HT1080 (cell line): ENCODE measurements around the gene RUVBL1. TPM values are rescaled to one million over a fixed set of nuclear protein-coding genes. Genes with fewer than 3 reads are reported as not detected.

Source experiments
- DNase-seq: peaks from one replicate; pipeline ENCODE4 v3.0.0-alpha.2; 2015; ENCODE audit warnings: low read depth
- total RNA-seq: library from RNA; depleted of rRNA; stranded (reverse); fragments of >200 nt; shearing (Covaris generic); gene quantifications from 2 replicates; pipeline ENCODE4 v1.2.3, GENCODE V29; 2014

The RUVBL1 gene
- total RNA-seq, 1 experiment from 2014 or later, result 282 TPM

GRCh38 chr3:128143496-128143895 lies 19.9 kb upstream of the RUVBL1 start:
- no peak for DNase-seq

DNA sequence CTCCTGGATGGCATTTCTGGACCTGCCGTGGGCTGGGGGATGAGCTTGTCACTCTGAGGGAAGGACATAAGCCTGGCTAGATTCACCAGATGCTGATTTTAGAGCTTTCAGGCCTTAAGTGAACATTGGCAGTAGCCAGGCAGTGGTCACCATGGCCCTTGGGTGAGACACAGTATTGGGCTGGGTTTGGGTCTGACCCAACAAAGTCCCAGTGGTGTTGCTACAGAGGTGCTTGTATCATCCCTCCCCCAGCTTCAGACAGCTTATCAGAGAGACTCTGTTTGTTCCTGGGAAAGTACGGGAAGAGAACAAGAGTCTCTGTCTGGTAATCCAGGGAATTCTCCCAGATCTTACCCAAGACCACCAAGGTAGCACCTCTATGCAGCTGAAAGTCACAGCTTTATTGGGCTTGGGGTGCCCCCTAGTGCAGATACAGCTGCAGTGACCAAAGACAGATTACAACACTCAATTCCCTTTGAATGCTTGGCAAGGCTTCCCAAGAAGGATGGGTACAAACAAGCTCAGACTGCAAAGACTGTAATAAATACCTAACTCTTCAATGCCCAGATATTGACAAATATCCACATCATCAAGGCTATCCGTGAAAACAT lies 9.8 kb upstream of the RUVBL1 start:
- peak; percentile 54 for DNase-seq

DNA sequence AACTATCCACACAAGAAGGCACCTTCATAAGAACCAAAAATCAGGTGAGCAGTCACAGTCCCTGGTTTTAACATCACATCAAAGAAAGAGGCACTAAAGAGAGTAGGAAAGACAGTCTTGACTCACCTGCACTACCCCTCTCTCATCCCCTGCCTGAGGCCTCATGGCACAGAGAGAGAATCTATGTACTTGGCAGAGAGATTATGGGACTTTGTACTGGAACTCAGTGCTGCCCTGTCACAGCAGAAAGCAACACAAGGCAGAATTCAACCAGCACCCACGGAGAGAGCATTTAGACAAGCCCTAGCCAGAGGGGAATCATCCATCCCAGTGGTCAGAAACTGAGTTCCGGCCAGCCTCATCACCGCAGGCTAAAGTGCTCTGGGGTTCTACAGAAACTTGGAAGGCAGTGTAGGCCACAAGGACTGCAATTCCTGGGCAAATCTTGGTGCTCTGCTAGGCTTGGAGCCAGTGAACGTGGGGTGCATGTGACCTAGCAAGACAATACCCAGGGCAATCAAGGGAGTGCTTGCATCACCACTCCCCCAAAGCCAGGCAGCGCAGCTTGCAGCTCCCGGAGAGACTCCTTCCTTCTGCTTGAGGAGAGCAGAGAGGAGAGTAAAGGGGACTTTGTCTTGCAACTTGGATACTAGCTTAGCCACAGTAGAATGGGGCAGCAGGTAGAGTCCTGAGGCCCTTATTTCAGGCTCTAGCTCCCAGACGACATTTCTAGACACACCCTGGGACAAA lies 8.5 kb upstream of the RUVBL1 start:
- no peak for DNase-seq

DNA sequence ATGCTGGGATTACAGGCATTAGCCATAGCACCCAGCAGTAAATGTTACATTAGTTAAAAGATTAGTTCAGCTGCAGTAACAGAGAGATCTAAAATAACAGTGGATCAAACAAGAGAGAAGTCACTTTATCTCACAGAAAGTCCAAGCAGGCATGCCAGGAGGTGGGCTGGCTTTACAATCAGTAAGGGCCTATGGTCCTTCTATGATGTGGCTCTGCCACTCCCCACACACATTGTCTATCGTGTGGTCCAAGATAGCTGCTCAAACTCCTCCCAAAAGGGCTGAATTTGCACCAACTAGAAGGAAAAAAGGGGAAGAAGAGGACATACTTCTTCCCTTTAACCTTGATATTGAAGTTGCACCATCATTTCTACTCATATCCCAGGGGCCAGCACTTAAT lies 4.6 kb upstream of the RUVBL1 start:
- no peak for DNase-seq

- no peak for DNase-seq
Measured at GRCh38 chr3:128127236-128127635, 3.6 kb upstream of the RUVBL1 start.

DNA sequence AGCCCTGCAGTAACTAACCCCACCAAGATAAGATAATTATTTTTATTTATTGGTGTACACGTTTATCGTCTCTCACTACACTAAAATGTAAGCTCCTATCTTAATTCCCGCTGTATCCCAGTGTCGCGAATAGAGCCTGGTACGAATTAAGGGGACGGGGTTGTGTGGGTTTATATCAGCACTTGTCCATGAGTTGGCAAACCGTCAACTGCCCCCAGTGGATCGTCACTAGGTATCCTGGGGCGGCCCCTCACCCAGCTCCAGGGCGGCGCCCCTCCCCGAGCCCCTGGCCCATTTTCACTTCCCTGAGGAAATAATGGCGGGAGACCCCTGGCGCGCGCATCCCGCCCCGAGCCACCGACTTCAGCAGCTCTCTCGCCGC lies 465 bp downstream of the RUVBL1 start:
- DNase-seq, result no peak

- DNase-seq, result no peak
Measured at GRCh38 chr3:128122013-128122412, 1.6 kb downstream of the RUVBL1 start.

GRCh38 chr3:128113817-128114794 lies 9.5 kb downstream of the RUVBL1 start:
- DNase-seq, result no peak

DNA sequence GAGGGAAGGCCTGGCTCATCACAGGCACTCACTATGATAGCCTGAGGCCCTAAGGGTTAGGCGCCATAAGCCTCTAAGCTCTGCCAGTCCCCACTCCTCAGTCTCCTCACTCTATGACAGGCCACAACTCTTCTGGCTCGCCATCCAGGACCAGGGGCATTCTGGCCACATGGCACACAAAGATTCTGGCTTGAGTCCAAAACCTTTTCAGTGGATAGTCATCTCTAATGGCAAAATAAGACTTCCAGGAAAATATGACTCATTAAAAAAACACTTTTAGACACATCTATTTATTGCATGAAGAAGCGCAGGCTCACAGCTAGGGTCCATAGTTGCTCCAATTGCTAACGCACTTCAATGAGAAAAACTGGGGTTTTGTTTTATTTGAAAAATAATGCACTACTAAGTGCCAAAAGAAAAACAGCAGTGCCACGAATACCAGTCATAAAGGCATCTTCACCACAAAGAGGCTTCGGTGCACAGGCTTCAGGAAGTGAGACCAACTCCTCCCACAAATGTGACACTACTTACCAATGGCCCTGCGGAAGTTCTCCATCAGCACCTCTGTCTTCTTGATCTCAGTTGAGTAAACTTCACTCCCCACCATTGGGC lies 11.1 kb downstream of the RUVBL1 start:
- DNase-seq, result peak; percentile 93

DNA sequence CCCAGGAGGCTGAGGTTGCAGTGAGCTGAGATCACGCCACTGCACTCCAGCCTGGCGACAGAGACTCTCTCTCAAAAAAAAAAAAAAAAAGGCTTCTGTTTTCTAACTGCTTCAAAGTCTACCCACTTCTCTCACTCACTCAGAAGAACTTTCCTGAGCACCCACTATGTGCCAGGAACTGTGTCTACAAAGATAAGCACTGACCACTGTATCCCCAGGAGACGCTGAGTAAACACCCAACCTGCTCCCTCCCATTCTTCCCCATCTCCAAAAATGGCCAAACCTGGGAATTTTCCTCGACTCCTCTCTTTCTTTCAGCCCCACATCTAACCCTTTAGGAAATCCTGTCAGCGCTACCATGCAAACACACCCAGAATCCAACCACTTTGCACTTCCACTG lies 12.5 kb downstream of the RUVBL1 start:
- no peak for DNase-seq

DNA sequence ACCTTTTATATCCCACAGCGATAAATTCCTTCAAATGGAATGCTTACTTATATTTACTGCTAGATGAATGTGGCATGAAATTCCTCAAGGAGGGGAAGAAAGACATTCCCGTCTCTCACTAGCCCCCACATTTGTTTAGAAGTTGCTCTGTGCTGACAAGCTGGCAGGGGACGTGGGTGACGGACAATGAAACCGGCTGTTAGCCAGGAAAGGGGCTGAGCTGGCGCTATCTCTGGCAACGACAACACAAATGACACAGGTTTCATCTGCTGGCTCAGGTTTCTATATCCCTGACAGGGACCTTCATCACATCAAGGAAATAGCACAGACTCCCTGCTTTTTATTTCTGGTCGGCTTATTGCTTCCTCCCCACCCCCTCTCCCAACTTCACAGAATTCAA lies 15.8 kb downstream of the RUVBL1 start:
- no peak for DNase-seq

DNA sequence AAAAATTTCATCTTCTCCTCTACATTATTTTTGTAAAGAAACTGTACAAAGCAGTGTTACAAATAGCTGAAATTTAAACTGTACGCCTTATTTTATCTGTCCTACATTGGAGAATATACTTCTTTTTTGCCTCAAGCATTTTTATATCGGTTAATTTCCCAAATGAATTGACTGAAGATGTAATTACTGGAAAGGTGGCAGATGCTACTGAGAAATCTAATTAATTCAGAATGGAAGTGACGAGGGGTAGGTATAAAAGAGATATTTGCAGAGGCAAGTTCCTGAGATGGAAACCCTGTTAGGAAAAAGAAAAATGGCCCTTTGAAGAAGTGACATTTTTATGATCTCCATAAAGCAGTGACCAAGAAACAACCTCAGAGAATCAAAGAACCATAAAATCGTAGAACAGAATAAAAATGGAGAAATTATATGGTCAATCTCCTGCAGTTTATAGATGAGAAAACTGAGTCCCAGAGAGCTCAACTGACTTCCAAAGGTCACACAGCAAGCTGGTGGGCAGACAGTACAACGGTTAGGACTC lies 20.4 kb downstream of the RUVBL1 start:
- DNase-seq, result no peak

- DNase-seq, result no peak
Measured at GRCh38 chr3:128100638-128101037, 23.0 kb downstream of the RUVBL1 start.

GRCh38 chr3:128100161-128100560 lies 23.5 kb downstream of the RUVBL1 start:
- DNase-seq, result no peak

DNA sequence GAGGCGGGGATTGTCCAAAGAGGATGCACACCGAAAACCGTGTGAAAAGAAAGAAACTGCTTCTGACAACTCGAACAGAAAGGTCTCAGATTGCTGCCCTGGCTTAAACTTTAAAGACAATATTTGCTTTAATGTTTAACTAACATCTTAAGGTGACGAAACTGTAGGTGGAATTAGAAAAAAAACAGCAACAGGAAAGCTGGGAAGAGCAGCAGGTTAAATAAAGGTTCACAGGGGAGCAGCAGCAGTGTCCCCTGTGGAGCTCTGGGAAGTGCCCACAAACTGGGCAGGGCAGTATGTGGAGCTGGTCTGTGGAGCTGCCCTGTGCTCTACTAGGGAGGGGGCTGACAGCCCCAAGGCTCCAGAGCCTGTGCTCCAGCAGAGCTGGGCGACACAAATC lies 25.4 kb downstream of the RUVBL1 start:
- no peak for DNase-seq

DNA sequence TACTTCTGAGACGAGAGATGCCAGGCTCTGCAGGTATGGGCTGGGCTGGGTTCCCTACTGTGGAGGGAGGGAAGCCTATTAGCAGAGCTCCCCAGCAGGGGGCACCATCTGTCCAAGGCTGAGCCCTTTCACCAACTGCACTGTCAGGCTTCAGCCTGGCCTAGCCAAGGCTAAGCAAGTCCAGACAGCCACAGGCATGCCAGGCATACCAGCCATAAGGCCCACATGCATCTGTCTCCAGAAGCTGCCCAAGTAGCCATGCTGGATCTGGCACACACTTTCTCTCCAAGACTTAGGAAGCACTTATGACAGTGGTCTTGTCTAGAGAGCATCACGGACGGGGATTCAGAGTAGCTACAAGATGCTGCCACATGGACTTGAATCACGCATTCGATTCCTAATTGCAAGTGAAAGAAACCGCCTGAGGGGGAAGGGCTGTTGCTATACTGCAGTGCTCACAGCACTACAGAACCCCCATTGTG lies 28.3 kb downstream of the RUVBL1 start:
- DNase-seq, result peak; percentile 83

DNA sequence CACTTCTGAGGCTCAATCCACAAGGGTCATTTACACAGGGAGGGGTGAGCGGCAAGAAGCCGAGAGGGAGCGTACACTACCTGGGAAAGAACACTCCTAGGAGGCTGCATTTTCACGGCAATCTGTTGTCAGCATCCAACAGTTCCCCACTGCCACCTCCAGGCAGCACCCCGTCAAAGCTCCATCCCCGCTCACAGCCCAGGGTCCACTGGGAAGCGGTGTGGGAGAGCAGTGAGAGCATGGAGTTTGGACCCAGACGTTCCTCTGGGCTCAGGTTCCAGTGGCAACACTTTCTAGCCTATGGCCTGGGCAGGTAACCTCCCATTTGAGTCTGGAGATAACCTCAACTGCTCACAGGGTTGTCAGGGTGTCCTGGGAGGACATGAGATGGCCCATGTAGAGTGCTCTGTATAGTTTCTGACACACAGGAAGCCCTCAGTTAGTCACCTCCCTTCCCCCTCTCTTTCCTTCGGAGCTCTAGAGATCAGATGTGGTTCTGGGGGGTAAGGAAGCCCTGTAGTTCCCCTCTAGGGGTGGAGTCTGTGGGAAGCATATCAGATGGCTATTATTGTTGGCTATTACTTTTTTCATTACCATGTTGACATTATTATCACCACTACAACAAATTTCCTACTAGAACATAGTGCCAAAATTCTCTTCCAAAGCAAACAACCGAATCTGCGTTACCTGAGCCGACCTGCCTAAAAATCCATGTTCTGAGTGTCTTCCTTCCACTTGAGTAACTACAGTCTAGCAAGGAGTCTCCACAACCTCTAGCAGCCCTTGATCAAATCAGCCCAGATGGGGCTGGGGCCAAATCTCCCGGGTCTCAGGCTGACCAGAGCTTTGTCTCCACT lies 29.1 kb downstream of the RUVBL1 start:
- peak; percentile 84 for DNase-seq

DNA sequence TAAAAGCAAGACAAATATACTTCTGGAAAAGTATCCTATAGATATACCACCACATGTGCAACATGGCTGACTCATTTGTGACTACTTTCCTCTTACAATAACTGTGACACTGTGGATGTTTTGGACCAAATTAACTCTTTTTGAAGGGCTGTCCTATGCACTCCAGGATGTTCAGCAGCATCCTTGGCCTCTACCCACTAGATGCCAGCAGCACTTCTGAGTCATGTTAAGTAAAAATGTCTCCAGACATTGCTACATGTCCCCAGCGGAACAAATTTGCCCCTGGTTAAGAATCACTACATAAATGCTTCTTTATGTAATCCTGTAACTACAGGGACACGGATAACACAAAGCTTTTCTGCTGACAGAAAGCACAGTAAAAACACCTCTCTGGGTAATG lies 32.0 kb downstream of the RUVBL1 start:
- no peak for DNase-seq

- DNase-seq, result no peak
Measured at GRCh38 chr3:128089135-128089534, 34.5 kb downstream of the RUVBL1 start.

- DNase-seq, result no peak
Measured at GRCh38 chr3:128084675-128085021, 39.0 kb downstream of the RUVBL1 start.
